8988T (cell line): Measurements from ENCODE around the gene ATP1B3.
A peak's percentile ranks its signal among the peaks of the same experiment; 100 is the strongest.
"Not testable (repeated sequence)": the region's sequence is repeated elsewhere in the genome, so short reads cannot be mapped to it uniquely, and the experiment has no call there.

ENCODE experiments used
- DNase-seq: peaks from one replicate; pipeline ENCODE4 v3.0.0; 2011

The ATP1B3 gene

GRCh38 chr3:141860766-141861513, 15.5 kb upstream of the ATP1B3 start:
- DNase-seq = no peak

DNA sequence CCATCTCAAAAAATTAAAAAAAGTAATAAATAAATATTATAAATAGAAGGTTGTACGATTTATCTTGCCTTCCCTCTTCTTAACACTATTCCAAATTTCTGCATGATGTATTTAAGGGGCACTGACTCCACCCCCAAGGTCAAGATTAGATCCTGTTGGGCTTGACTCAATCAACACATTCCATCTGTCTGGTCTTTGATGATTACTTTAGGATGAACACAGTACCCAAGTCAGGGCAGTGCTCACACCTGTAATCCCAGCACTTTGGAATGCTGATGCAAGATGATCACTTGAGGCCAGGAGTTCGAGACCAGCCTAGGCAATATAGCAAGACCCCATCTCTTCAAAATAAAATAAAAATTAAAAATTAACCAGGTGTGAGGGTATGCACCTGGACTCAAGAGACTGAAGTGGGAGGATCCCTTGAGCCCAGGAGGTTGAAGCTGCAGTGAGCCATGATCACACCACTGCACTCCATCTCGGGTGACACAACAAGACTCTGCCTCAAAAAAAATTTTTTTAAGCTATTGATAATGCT, 14.1 kb upstream of the ATP1B3 start:
- no peak for DNase-seq

GRCh38 chr3:141863491-141863890, 13.0 kb upstream of the ATP1B3 start:
- no peak for DNase-seq

DNA sequence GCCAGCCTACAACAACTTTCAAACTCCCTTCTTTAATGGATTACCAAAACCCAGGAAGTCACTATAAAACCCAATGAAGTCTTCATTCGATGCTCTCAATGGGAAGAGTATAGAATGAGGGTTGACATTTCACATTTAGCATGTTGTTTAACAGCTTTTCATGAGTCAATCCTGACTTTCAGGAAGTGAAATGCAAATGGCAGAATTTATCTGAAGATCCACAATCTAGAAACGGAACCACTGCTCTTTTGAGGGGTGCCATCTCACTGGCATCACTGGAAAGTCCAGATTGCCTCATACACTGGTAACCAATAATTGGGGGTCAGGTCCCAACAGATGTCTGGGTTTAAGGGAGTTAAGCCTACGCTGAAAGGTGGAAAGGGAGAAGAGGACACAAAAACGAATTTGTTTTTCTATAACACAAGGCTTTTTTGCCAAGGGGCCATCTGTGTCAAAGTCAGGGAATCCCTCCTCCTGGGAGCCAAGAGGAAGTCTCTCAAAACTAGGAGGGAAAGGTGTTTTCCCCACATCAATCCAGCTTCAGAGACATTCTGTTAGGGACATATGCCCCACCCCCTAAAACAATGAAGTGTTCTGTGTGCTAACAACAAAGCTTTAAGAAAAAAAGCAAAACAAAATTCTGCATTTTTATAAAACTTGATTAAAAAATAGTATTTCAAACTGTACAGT, 12.0 kb upstream of the ATP1B3 start:
- no peak for DNase-seq

DNA sequence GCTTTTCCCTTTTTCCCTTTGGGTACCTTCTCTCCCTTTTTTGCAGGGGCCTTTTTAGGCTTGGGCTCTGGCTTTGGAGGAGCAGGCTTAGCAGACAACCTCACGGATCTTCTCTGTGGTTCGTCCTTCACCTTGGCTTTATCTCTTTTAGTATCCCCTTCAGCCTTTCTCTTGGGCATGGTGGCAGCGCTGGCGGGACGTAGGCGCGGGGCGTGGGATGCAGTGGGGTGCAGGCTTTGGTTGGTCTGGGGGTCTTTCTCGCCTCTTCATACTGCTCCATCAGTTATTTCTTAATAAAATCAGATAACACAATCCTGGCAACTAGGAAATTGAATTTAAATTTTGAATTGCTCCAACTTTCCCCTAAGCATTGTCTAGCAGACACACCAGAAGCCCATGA, 11.3 kb upstream of the ATP1B3 start:
- DNase-seq = no peak

- DNase-seq = no peak
Observed at GRCh38 chr3:141870091-141870687, 6.3 kb upstream of the ATP1B3 start.

GRCh38 chr3:141875374-141875892, 1.0 kb upstream of the ATP1B3 start:
- DNase-seq = peak; percentile 79

- DNase-seq = no peak
Observed at GRCh38 chr3:141875893-141876380, 506 bp upstream of the ATP1B3 start.

DNA sequence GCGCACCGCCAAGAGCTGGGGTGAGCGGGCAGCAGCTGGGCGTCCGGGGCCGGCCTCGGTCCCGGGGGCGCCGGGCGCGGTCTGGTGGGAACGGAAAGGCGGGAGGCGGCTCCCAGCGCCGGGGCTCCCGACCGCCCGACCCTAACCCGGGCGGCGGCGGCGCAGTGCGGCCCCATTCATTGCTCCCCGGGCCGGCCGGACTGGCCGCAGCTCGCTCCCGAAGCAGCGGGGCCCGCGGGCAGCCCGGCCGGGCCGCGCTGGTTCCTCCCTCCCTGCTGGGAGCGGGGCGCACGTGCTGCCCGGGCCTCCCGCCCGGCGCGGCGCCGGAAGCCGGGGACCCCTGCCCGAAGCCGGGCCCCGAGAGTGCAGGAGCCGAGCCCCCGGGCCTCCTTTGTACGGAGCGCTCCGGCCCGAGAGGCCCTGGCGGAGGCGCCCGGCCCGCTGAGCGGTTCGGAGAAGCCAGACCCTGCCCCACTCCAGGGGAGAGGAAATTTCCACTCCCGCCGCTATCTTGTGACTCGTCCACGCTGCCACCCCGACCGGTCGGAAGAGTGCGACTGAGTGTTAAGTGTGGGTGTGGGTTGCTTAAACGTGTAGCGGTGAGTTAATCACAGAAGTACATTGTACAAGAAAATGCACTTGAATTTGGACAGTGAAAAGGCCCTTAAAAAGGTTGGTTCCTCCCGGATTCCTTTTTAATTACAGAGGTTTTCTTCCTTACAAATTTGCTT, 613 bp downstream of the ATP1B3 start:
- DNase-seq = no peak

DNA sequence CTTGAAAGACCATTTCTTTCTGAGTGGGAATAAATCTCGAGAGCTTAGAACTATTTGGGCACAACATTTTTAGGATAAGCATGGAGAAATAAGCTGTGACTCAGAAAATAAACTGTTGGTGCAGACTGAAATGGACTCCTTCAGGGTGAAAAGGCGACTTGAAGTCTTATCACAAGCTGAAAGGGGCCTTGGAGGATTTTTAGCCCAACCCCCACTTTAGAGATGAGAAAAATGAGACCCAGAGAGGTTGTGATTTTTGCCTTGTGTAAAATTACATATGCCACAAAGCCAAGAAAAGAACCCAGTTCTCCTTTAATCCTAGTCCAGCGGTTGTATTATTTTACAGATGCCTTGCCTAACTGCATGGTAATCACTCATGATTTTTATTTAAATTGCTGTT, 1.5 kb downstream of the ATP1B3 start:
- DNase-seq = no peak

- no peak for DNase-seq
Observed at GRCh38 chr3:141878326-141878725, 1.9 kb downstream of the ATP1B3 start.

DNA sequence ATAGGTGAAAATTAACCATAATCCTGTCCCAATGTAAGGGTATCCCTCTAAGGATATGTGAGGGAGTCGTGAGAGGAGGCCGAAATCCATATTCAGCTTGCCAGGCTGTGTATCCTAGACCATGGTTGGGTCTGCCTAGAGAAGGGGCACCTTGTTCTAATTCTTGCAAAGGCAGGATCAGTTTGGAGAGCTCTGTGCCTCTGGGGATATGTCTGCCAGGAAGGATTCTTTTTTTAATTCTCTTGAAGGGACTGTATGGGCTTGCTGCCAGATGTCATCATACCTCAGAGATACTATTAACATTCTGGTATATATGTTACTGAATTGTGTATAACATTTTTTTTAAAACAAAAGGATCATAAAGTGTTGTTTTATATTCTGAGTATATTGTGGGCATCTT, 2.4 kb downstream of the ATP1B3 start:
- DNase-seq = no peak

DNA sequence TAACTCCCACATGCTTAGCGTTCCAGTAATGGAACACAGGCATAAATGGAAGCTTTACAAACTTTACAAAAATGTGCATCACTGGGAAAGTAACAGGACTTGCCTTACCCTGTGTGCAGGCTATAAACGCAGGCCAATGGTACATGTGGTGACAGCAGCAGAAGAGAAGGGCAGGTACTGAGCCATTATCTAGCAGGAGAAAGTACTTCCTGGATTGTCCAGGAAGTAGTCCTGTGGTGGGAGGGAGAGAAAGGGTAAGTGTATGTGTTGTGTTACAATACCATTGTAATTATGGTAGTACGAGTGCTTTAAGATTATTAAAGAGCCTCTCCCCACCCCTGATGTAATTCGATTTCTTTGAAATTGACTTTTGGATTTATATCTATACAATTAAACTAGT, 5.3 kb downstream of the ATP1B3 start:
- no peak for DNase-seq

DNA sequence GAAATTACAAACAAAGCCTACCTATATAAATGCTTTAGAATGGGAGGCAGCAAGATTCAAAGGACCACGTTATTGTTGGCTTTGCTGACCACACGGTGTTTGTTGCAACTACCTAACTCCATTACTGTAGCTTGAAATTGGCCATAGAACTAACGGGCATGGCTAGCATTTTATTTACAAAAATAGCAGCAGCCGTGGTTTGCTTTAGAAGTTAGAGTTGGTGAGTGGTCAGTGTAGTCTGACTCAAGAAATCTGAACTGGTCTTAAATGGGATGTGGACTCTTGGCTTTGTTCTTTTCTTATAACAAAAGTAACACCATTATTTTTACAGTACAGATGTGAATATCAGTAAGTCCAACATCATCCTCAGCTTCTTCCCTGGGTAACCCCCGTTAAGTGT, 10.6 kb downstream of the ATP1B3 start:
- DNase-seq = no peak

DNA sequence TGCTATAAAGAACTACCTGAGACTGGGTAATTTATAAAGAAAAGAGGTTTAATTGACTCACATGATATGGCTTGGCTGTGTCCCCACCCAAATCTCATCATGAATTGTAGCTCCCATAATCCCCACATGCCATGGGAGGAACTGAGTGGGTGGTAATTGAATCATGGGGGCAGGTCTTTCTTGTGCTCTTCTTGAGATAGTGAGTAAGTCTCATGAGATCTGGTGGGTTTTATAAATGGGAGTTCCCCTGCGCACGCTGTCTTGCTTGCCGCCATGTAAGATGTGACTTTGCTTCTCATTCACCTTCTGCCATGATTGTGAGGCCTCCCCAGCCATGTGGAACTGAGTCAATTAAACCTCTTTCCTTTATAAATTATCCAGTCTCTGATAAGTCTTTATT, 12.1 kb downstream of the ATP1B3 start:
- not testable (repeated sequence) for DNase-seq

GRCh38 chr3:141894524-141895176, 18.2 kb downstream of the ATP1B3 start:
- no peak for DNase-seq

DNA sequence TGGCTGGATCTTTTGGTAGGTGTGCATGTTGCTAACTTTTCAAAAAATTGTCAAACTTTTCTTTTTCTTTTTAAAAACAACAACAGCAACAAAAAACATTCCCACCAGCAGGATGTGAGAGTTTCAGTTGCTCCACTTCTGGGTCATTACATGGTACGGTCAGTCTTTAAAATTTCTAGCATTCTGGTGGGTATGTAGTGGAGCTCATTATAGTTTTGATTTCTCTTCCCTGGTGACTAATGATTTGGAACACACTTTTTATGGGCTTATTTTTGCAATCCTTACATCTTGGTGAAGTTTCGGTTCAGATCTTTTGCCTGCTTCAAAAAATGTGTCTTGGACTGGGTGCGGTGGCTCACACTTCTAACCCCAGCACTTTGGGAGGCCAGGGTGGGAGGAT, 19.3 kb downstream of the ATP1B3 start:
- no peak for DNase-seq

- no peak for DNase-seq
Observed at GRCh38 chr3:141898908-141899307, 22.5 kb downstream of the ATP1B3 start.

GRCh38 chr3:141900343-141900742, 23.9 kb downstream of the ATP1B3 start:
- no peak for DNase-seq

DNA sequence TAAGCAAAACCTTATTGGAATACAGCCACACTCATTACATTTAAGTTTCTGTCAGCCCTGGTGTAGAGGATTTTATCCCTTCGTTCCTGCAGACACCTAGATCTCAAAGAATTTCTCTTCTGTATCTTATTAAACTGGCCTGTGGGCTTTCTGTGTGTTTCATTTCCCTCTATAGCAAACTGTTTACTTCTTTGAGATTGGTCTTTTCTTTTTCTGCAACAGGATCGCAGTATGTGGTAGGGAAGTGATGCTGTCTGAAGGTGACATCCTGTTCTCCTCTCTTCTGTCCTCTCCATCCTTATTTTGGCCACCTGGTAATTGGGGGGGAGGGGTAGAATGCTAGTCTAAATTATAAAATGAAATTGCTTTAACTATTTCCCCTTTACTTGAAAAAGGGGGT, 25.5 kb downstream of the ATP1B3 start:
- DNase-seq = no peak

GRCh38 chr3:141904203-141904602, 27.8 kb downstream of the ATP1B3 start:
- no peak for DNase-seq

- no peak for DNase-seq
Observed at GRCh38 chr3:141905129-141905528, 28.7 kb downstream of the ATP1B3 start.
